Panc1 (cell line): Measurements from ENCODE around the gene BABAM2. TPM values are rescaled to one million over a fixed set of nuclear protein-coding genes. Genes with fewer than 3 reads are reported as not detected.

Source experiments
- ATAC-seq: fragments of 200-7000 bp; cut with Tn5 transposase; 2 replicates; pipeline ENCODE4 v1.9.1; 2020; ENCODE audit warnings: mild to moderate bottlenecking, moderate library complexity
- BruUV-seq: library from RNA; stranded (reverse); fragments of 400-500 nt; replicated peaks from 2 replicates; lab custom pipeline; 2021; lab: Mats Ljungman, UMichigan
- CTCF ChIA-PET: fragments of 300-600 bp; sonication (Branson Sonifier 250); formaldehyde crosslinking; loops from one replicate; lab custom pipeline; 2022; ENCODE audit warnings: antibody characterized with exemption; lab: Charles Lee
- POLR2A ChIA-PET: fragments of 300-600 bp; sonication (Branson Sonifier 250); formaldehyde crosslinking; loops from one replicate; lab custom pipeline; 2022; ENCODE audit warnings: antibody characterized with exemption; lab: Charles Lee
- DNase-seq: peaks from one replicate; pipeline ENCODE4 v3.0.0-alpha.2; 2010; ENCODE audit warnings: low read depth, low spot score
- H3K27ac ChIP-seq: 2 replicates; pipeline ENCODE4 v1.5.1; 2011; ENCODE audit warnings: mild to moderate bottlenecking, low read length, inconsistent platforms
- H3K27me3 ChIP-seq: fragments of 200-500 bp; sonication (Bioruptor generic); 2 replicates; pipeline ENCODE4 v1.6.0; 2014; ENCODE audit warnings: low read length, inconsistent platforms; ENCODE audit not compliant: control insufficient read depth, insufficient read depth
- H3K36me3 ChIP-seq: fragments of 200-500 bp; sonication (Bioruptor generic); 2 replicates; pipeline ENCODE4 v1.5.1; 2014; ENCODE audit warnings: inconsistent platforms, mild to moderate bottlenecking, low read length, moderate library complexity; ENCODE audit not compliant: control insufficient read depth, insufficient read depth
- H3K4me1 ChIP-seq: 2 replicates; pipeline ENCODE4 v1.5.1; 2011; ENCODE audit warnings: inconsistent platforms, mild to moderate bottlenecking, low read length, moderate library complexity; ENCODE audit not compliant: control insufficient read depth, insufficient read depth
- H3K4me3 ChIP-seq, 2 experiments: 2 replicates each; pipeline ENCODE4 v1.5.1; 2011 to 2012; ENCODE audit warnings: low read depth in 2 of 2, low read length in 2 of 2, mild to moderate bottlenecking in 2 of 2, inconsistent platforms in 1 of 2, moderate library complexity in 1 of 2
- H3K9me3 ChIP-seq: fragments of 200-500 bp; sonication (Bioruptor generic); 2 replicates; pipeline ENCODE4 v1.5.1; 2014; ENCODE audit warnings: low read depth, mild to moderate bottlenecking, inconsistent platforms, low read length, moderate library complexity; ENCODE audit not compliant: control insufficient read depth, insufficient read depth
- POLR2AphosphoS5 ChIP-seq: IDR thresholded peaks from 2 replicates; pipeline ENCODE4 v1.6.1; 2012; ENCODE audit warnings: mild to moderate bottlenecking, low read depth, low read length, moderate library complexity
- SIN3A ChIP-seq: IDR thresholded peaks from 2 replicates; pipeline ENCODE4 v1.6.1; 2012; ENCODE audit warnings: low read depth, mild to moderate bottlenecking, low read length, moderate library complexity, borderline replicate concordance; ENCODE audit not compliant: insufficient read depth
- TCF7L2 ChIP-seq: IDR thresholded peaks from 2 replicates; pipeline ENCODE4 v1.6.1; 2011; ENCODE audit warnings: mild to moderate bottlenecking, low read depth, low read length, inconsistent platforms
- in situ Hi-C: cut with HindIII; loops from 2 replicates; pipeline ENCODE4 v1.10.0; 2016; ENCODE audit warnings: low sequenced_read_pairs, low pct_unique_long_range_greater_than_20kb
- intact Hi-C: fragments of 100-400 bp; cut with micrococcal nuclease; formaldehyde crosslinking; loops from one replicate; pipeline ENCODE4 v1.10.0; 2022; ENCODE audit not compliant: unreplicated experiment
- total RNA-seq: library from RNA; stranded (reverse); gene quantifications from one replicate; pipeline ENCODE4 v1.2.1, GENCODE V29; 2021; ENCODE audit not compliant: unreplicated experiment
- TF ChIP-seq, protein P1 (sequence below), 2 experiments: IDR thresholded peaks; 2 replicates each; pipeline ENCODE4 v1.6.1; 2011 to 2012; ENCODE audit warnings: low read depth in 2 of 2, control low read depth in 1 of 2, low read length in 1 of 2, mild to moderate bottlenecking in 1 of 2, moderate library complexity in 1 of 2; ENCODE audit not compliant: insufficient read depth in 1 of 2
- TF ChIP-seq, protein P2 (sequence below): fragments of 450-650 bp; IDR thresholded peaks from 2 replicates; pipeline ENCODE4 v1.5.1; 2017; ENCODE audit warnings: mild to moderate bottlenecking

Gene BABAM2
- total RNA-seq, 1 experiment from 2014 or later: 31.2 TPM

GRCh38 chr2:27904405-27904665 is 13.8 kb downstream of the BABAM2 start:
- no peak overlapping the region for H3K27ac ChIP-seq
- in situ Hi-C loops: no loop called here
- BruUV-seq: no TSS peak
- H3K4me3 ChIP-seq: no peak overlapping the region
- no peaks in the 10 kb centered on the region for H3K27me3 ChIP-seq
- ChIA-PET POLR2A (no interaction called here), CTCF (no interaction called here)
- TF ChIP-seq POLR2AphosphoS5: no peak
- TF ChIP-seq, protein P1, sequence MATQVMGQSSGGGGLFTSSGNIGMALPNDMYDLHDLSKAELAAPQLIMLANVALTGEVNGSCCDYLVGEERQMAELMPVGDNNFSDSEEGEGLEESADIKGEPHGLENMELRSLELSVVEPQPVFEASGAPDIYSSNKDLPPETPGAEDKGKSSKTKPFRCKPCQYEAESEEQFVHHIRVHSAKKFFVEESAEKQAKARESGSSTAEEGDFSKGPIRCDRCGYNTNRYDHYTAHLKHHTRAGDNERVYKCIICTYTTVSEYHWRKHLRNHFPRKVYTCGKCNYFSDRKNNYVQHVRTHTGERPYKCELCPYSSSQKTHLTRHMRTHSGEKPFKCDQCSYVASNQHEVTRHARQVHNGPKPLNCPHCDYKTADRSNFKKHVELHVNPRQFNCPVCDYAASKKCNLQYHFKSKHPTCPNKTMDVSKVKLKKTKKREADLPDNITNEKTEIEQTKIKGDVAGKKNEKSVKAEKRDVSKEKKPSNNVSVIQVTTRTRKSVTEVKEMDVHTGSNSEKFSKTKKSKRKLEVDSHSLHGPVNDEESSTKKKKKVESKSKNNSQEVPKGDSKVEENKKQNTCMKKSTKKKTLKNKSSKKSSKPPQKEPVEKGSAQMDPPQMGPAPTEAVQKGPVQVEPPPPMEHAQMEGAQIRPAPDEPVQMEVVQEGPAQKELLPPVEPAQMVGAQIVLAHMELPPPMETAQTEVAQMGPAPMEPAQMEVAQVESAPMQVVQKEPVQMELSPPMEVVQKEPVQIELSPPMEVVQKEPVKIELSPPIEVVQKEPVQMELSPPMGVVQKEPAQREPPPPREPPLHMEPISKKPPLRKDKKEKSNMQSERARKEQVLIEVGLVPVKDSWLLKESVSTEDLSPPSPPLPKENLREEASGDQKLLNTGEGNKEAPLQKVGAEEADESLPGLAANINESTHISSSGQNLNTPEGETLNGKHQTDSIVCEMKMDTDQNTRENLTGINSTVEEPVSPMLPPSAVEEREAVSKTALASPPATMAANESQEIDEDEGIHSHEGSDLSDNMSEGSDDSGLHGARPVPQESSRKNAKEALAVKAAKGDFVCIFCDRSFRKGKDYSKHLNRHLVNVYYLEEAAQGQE (IDR thresholded peaks at IDR 0.05; ENCODE audit: insufficient read depth in 1 of 2, low read depth in 2 of 2, low read length in 1 of 2): no peak
- TF ChIP-seq, protein P2, sequence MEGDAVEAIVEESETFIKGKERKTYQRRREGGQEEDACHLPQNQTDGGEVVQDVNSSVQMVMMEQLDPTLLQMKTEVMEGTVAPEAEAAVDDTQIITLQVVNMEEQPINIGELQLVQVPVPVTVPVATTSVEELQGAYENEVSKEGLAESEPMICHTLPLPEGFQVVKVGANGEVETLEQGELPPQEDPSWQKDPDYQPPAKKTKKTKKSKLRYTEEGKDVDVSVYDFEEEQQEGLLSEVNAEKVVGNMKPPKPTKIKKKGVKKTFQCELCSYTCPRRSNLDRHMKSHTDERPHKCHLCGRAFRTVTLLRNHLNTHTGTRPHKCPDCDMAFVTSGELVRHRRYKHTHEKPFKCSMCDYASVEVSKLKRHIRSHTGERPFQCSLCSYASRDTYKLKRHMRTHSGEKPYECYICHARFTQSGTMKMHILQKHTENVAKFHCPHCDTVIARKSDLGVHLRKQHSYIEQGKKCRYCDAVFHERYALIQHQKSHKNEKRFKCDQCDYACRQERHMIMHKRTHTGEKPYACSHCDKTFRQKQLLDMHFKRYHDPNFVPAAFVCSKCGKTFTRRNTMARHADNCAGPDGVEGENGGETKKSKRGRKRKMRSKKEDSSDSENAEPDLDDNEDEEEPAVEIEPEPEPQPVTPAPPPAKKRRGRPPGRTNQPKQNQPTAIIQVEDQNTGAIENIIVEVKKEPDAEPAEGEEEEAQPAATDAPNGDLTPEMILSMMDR: no peak
- TF ChIP-seq TCF7L2: no peak
- TF ChIP-seq SIN3A: no peak
- no peak for ATAC-seq
- DNase-seq: no peak
- intact Hi-C loops: no loop called here
- no peaks in the 10 kb centered on the region for H3K9me3 ChIP-seq
- no peaks in the 10 kb centered on the region for H3K4me1 ChIP-seq
- no peaks in the 10 kb centered on the region for H3K36me3 ChIP-seq

GRCh38 chr2:27906074-27906473 is 15.5 kb downstream of the BABAM2 start:
- intact Hi-C loops: no loop called here

More at GRCh38 chr2:27906074-27906473, 15.5 kb downstream of the BABAM2 start:
- H3K27ac ChIP-seq: no peak overlapping the region
- POLR2A ChIA-PET: no interaction called here
- no peaks in the 10 kb centered on the region for H3K4me1 ChIP-seq
- H3K4me3 ChIP-seq: no peak overlapping the region
- no peaks in the 10 kb centered on the region for H3K36me3 ChIP-seq
- H3K27me3 ChIP-seq: no peaks in the 10 kb centered on the region
- ATAC-seq: no peak
- no peak for DNase-seq
- CTCF ChIA-PET: no interaction called here
- in situ Hi-C loops: no loop called here
- no TSS peak for BruUV-seq
- no peaks in the 10 kb centered on the region for H3K9me3 ChIP-seq
- no peak for TF ChIP-seq SIN3A
- TF ChIP-seq POLR2AphosphoS5: no peak
- TF ChIP-seq TCF7L2: no peak
- TF ChIP-seq, protein P2: no peak
- TF ChIP-seq, protein P1 (IDR thresholded peaks at IDR 0.05; ENCODE audit: insufficient read depth in 1 of 2, low read depth in 2 of 2, low read length in 1 of 2): no peak
